ENCODE results near the gene UGT1A7.
"Not testable (repeated sequence)": the region's sequence is repeated elsewhere in the genome, so short reads cannot be mapped to it uniquely, and the experiment has no call there.

The UGT1A7 gene

DNA sequence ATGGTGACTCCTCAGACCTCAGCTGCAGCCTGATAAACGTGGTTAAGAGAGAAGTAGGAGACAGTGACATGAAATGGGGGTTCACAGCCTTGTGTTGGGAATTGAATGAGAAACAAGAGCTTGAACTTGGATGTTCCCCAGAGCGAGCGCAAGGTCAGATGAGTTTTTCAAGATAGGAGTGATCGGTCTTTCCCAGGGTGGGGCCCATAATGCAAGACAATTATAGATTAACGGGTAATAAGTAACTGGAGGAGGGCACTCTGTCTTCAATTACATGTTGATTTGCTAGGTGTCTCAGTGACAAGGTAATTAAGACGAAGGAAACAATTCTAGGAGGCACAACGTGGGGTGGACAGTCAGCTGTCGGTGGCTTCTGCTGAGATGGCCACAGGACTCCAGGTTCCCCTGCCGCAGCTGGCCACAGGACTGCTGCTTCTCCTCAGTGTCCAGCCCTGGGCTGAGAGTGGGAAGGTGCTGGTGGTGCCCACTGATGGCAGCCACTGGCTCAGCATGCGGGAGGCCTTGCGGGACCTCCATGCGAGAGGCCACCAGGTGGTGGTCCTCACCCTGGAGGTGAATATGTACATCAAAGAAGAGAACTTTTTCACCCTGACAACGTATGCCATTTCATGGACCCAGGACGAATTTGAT is 31.0 kb downstream of the UGT1A7 start, which contains the start of gene UGT1A5:
Gene UGT1A5 (plus strand): TSS at position 297 of the 651 bp plus-strand sequence. CDS start 85 bp downstream, at position 382.
- no peak for DNase-seq (ENCODE audit: low spot score)

DNA sequence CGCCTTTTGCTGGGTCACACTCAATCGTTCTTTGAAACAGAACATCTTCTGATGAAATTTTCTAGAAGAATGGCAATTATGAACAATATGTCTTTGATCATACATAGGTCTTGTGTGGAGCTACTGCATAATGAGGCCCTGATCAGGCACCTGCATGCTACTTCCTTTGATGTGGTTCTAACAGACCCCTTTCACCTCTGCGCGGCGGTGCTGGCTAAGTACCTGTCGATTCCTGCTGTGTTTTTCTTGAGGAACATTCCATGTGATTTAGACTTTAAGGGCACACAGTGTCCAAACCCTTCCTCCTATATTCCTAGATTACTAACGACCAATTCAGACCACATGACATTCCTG is 31.5 kb downstream of the UGT1A7 start:
- no peak for DNase-seq (ENCODE audit: low spot score)

DNA sequence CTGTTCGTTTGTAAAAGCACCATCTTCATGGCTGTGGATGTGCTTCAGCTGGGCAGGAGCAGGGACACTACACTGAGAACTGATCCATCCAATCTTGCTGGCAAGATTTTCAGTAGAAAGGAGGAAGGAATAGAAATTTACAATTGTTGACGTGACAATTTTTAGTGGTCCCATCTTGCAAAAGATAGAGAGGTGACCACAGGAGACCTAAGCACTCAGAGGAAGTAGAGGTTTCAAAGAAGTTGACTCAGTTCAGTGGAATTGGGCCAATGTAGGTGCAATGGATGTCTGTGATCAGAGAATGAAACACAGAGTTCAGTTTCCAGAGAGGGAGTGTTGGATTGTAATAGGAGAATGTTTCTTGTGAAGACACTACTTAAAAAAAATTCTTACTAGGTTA is 32.4 kb downstream of the UGT1A7 start:
- no peak for DNase-seq (ENCODE audit: low spot score)

DNA sequence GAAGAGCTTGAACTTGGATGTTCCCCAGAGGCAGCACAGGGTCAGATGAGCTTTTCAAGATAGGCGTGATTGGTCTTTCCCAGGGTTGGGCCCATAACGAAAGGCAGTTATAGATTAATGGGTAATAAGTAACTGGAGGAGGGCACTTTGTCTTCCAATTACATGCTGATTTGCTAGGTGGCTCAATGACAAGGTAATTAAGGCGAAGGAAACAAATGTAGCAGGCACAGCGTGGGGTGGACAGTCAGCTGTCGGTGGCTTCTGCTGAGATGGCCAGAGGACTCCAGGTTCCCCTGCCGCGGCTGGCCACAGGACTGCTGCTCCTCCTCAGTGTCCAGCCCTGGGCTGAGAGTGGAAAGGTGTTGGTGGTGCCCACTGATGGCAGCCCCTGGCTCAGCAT is 36.9 kb downstream of the UGT1A7 start, which contains the start of gene UGT1A4:
Gene UGT1A4 (plus strand): TSS at position 185 of the 400 bp plus-strand sequence. CDS start 85 bp downstream, at position 270.
- no peak for DNase-seq (ENCODE audit: low spot score)

DNA sequence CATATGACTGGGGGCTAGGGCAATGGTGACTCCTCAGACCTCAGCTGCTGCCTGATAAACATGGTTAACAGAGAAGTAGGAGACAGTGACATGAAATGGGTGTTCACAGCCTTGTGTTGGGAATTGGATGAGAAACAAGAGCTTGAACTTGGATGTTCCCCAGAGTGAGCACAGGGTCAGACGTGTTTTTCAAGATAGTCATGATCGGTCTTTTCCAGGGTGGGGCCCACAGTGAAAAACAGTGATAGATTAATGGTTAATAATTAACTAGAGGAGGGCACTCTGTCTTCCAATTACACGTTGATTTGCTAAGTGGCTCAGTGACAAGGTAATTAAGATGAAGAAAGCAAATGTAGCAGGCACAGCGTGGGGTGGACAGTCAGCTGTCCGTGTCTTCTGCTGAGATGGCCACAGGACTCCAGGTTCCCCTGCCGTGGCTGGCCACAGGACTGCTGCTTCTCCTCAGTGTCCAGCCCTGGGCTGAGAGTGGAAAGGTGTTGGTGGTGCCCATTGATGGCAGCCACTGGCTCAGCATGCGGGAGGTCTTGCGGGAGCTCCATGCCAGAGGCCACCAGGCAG is 47.1 kb downstream of the UGT1A7 start, which contains the start of gene UGT1A3:
Gene UGT1A3 (plus strand): TSS at position 320 of the 579 bp plus-strand sequence. CDS start 85 bp downstream, at position 405.
- DNase-seq (ENCODE audit: low spot score), result no peak

DNA sequence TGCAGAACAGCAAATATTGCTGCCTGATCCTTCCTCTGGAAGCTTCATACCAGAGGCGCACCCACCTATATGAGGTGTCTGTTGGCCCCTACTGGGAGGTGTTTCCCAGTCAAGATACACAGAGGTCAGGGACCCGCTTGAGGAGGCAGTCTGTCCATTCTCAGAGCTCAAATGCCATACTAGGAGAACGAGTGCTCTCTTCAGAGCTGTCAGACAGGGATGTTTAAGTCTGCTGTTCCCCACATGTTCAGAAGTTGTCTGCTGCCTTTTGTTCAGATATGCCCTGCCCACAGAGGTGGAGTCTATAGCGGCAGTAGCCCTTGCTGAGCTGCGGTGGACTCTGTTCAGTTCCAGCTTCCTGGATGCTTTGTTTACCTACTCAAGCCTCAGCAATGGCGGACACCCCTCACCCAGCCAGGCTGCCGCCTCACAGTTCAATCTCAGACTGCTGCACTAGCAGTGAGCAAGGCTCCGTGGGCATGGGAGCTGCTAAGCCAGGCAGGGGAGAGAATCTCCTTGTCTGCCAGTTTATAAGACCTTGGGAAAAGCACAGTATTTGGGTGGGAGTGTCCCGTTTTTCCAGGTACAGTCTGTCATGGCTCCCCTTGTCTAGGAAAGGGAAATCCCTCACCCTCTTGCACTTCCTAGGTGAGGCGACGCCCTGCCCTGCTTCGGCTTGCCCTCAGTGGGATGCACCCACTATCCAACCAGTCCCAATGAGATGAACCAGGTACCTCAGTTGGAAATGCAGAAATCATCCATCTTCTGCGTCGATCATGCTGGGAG is 55.4 kb downstream of the UGT1A7 start:
- DNase-seq (ENCODE audit: low spot score), result not testable (repeated sequence)

DNA sequence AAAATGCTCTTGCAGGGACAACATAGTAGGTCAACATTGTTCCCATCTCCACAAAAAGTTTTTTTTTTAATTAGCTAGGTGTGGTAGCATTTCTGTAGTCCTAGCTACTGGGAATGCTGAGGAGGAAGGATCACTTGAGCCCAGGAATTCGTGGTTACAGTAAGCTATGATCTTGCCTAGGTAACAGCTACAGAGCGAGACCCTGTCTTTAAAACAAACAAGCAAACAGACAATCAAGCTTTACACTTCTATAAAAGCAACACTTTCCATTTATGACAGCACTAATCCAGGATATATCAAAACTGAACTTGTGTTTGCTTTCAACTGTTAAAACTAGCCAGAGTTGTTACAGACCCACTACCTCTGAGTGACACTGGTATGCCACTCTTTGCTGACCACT is 59.2 kb downstream of the UGT1A7 start:
- no peak for DNase-seq (ENCODE audit: low spot score)

DNA sequence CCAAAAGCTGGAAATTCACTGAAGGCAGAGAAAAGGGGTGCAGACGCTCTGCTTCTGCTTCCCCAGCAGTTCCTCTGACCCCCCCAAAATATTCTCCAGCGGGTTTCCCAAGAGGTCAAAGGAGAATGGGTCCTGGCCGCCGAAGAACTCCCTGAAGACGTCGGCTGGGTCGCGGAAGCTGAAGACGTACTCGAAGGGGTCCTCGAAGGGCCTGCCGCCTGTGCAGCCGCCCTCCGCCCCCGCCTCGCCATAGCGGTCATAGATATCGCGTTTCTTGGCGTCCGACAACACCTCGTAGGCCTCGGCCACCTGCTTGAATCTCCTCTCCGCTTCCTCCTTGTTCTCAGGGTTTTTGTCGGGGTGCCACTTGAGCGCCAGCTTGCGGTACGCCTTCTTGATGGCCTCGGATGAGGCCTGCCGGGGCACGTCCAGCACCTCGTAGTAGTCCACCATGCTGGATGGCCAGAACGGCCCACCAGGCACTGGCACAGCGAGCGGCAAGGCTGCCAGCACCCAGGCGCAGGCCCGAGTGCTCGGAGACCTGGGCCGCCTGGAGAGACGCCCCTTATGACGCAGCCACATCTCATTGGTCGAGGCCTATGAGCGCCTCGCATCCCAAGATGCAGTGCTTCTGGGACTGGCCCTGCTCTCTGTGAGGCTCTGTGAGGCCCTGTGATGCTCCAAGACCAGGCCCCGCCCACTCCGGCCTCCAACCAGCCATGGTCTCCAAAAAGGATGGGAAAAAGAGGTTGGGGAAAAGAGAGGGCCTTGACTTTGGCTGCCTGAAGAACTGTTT is 62.0 kb downstream of the UGT1A7 start:
- no peak for DNase-seq (ENCODE audit: low spot score)

DNA sequence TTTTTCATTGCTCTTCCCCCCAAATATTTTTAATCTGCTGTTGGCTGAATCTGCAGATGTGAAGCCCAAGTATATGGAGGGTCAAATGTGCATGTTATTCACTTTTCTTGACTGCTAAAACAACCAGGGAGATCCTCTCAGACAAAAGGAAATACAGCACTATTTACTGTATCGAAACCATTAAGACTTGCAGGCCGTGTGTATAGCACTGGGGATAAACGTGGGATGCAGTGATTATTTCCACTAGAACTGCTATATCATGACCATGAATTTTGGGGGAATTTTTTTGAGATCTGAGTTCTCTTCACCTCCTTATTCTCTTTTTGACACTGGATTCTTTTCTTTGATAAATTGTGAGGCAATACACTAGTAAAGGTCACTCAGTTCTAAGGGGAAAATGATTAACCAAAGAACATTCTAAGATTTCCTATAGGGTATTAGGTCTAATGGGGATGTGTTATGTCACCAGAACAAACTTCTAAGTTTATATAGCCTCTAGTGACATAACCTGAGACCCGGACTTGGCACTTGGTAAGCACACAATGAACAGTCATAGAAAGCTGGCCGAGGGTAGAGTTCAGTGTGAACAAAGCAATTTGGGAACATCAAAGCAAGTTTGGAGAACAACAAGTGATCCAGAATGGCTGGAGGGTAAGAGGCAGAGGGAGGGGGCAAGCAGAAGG is 63.5 kb downstream of the UGT1A7 start:
- no peak for DNase-seq (ENCODE audit: low spot score)

DNA sequence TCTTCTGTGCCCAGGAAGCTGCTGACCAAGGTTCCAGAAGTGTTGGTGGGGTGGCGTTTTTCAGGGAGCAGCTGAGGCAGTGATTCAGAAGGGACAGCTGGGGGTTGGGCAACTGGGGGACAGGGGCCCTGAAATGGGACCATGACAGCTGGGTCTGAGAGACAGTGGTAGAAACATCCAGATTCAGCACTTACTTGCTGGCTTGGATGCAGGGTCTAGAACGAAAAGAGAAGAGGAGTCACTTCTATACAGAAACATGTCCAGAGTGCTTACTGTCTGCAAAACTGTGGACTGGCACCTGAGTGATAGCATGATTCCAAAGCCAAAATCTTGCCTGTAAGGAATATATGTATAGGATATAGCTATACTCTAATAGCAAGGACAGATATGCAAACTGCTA is 64.1 kb downstream of the UGT1A7 start:
- DNase-seq (ENCODE audit: low spot score), result not testable (repeated sequence)

DNA sequence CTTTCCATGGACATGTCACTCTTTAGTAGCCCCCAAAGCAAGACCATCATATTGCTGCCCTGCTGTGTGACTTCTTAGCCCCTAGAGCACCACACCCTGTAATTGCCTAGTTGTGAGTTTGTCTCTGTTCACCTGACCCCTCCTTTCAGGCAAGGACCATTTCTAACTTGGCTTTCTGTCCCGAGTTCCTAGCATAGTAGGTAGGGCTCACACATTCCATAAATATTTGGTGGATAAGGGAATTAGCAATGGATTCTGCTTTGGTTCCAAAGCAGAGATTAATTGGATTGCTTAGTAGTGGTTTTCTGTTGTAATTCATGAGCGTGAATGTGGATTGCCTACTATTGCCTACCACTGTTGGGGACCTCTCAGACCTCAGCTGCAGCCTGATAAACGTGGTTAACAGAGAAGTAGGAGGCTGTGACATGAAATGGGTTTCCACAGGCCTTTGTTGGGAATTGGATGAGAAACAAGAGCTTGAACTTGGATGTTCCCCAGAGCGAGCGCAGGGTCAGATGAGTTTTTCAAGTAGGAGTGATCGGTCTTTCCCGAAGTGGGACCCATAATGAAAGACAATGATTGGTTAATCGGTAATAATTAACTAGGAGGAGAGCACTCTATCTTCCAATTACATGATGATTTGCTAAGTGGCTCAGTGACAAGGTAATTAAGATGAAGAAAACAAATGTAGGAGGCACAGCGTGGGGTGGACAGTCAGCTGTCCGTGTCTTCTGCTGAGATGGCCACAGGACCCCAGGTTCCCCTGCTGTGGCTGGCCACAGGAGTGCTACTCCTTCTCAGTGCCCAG is 65.0 kb downstream of the UGT1A7 start:
- no peak for DNase-seq (ENCODE audit: low spot score)

DNA sequence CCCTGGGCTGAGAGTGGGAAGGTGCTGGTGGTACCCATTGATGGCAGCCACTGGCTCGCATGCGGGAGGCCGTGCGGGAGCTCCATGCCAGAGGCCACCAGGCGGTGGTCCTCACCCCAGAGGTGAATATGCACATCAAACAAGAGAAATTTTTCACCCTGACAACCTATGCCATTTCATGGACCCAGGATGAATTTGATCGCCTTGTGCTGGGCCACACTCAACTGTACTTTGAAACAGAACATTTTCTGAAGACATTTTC is 65.5 kb downstream of the UGT1A7 start:
- no peak for DNase-seq (ENCODE audit: low spot score)

DNA sequence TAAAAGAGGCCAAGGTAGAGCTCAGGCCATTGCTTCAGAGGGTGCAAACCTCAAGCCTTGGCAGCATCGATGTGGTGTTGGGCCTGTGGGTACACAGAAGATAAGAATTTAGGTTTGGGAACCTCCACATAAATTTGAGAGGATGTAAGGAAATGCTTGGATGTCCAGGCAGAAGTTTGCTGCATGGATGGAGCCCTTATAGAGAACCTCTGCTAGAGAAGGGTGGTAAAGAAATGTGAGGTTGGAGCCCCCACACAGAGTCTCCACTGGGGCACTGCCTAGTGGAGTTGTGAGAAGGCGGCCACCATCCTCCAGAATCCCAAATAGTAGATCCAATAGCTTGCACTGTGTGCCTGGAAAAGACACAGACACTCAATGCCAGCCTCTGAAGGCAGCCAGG is 69.0 kb downstream of the UGT1A7 start:
- DNase-seq (ENCODE audit: low spot score), result not testable (repeated sequence)

DNA sequence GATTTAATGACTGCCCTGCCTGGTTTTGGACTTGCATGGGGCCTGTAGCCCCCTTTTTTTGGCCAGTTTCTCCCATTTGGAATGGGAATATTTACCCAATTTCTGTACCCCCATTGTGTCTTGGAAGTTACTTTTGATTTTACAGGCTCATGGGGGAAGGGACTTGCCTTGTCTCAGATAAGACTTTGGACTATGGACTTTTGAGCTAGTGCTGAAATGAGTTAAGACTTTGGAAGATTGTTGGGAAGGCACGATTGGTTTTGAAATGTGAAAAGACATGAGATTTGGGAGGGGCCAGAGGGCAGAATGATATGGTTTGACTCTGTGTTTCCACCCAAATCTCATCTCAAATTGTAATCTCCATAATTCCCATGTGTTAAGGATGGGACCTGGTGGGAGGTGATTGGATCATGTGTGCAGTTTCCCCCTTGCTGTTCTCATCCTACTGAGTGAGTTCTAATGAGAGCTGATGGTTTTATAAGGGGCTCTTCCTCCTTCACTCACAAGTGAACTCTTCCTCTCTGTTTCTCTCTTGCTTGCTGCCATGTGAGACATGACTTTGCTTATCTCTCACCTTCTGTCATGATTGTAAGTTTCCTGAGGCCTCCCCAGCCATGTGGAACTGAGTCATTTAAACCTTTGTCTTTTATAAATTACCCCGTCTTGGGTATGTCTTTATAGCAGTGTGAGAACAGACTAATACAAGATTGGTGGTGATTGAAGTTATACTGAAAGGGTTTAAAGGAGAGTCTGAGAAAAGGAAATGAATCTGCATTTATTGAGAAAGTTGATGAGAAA is 69.7 kb downstream of the UGT1A7 start:
- DNase-seq (ENCODE audit: low spot score), result not testable (repeated sequence)

DNA sequence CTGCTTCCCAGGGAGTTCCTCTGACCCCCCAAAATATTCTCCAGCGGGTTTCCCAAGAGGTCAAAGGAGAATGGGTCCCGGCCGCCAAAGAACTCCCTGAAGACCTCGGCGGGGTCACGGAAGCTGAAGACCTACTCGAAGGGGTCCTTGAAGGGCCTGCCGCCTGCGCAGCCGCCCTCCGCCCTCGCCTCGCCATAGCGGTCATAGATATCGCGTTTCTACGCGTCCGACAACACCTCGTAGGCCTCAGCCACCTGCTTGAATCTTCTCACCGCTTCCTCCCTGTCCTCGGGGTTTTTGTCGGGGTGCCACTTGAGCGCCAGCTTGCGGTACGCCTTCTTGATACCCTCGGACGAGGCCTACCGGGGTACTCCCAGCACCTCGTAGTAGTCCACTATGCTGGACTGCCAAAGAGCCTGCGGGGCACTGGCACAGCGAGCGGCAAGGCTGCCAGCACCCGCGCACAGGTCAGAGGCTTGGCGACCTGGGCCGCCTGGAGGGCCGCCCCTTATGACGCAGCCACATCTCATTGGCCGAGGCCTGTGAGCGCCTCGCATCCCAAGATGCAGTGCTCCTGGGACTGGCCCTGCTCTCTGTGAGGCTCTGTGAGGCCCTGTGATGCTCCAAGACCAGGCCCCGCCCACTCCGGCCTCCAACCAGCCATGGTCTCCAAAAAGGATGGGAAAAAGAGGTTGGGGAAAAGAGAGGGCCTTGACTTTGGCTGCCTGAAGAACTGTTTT is 73.3 kb downstream of the UGT1A7 start:
- DNase-seq (ENCODE audit: low spot score), result no peak

DNA sequence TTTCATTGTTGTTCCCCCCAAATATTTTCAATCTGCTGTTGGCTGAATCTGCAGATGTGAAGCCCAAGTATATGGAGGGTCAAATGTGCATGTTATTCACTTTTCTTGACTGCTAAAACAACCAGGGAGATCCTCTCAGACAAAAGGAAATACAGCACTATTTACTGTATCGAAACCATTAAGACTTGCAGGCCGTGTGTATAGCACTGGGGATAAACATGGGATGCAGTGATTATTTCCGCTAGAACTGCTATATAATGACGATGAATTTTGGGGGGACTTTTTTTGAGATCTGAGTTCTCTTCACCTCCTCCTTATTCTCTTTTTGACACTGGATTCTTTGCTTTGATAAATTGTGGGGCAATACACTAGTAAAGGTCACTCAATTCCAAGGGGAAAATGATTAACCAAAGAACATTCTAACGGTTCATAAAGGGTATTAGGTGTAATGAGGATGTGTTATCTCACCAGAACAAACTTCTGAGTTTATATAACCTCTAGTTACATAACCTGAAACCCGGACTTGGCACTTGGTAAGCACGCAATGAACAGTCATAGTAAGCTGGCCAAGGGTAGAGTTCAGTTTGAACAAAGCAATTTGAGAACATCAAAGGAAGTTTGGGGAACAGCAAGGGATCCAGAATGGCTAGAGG is 74.9 kb downstream of the UGT1A7 start:
- no peak for DNase-seq (ENCODE audit: low spot score)

DNA sequence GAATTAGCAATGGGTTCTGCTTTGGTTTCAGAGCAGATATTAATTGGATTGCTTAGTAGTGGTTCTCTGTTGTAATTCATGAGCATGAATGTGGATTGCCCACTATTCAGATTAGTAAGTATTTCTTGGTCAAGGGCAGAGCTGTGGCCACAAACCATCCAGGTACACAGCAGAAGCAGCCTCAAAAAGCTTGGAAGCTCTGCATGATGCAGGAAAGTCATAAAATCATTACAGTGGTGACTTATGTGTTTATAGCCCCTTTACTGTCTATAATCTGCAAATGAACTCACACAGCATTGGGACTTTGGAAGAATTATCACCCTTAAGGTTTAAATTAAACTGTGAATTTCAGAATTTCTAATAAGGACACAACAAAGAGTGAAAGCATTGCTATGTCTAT is 76.4 kb downstream of the UGT1A7 start:
- DNase-seq (ENCODE audit: low spot score), result no peak

DNA sequence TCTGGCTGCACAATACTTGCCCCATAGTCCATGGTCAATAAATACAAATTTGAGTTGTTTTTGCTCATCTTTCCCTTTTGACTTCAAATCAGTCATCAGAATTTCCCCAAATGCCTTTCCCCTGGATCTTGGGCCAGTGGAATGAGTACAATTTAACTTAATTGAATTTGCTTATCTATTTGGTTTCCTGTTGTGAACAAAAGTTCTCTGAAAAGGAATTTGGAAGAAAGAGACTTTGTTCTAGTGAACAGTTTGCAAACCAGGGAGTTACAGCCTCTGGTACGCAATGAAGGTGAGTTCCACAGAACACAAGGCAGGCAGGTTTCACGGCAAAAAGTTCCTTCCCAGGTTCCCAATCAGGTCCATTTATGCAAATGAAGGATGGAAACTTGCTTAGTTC is 77.1 kb downstream of the UGT1A7 start:
- no peak for DNase-seq (ENCODE audit: low spot score)

DNA sequence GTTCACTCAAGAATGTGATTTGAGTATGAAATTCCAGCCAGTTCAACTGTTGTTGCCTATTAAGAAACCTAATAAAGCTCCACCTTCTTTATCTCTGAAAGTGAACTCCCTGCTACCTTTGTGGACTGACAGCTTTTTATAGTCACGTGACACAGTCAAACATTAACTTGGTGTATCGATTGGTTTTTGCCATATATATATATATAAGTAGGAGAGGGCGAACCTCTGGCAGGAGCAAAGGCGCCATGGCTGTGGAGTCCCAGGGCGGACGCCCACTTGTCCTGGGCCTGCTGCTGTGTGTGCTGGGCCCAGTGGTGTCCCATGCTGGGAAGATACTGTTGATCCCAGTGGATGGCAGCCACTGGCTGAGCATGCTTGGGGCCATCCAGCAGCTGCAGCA is 78.3 kb downstream of the UGT1A7 start, which contains the start of gene UGT1A1:
Gene UGT1A1 (plus strand): TSS at position 228 of the 400 bp plus-strand sequence. CDS start 18 bp downstream, at position 246.
- no peak for DNase-seq (ENCODE audit: low spot score)
